H9 (cell line): Measurements from ENCODE around the gene FAM8A1. TPM values are rescaled to one million over a fixed set of nuclear protein-coding genes. Genes with fewer than 3 reads are reported as not detected.

Source experiments
- DNase-seq: peaks from one replicate; pipeline ENCODE4 v3.0.0-alpha.2; 2017
- H2AFZ ChIP-seq: one replicate; pipeline ENCODE4 v1.6.1; 2013; ENCODE audit warnings: mild to moderate bottlenecking, low read length, control low read depth, moderate library complexity
- H2AK5ac ChIP-seq: 2 replicates; pipeline ENCODE4 v1.6.1; 2013; ENCODE audit warnings: low read length, control low read depth, mixed read lengths; ENCODE audit not compliant: insufficient read length
- H2BK120ac ChIP-seq: one replicate; pipeline ENCODE4 v1.6.1; 2013; ENCODE audit warnings: low read depth, mild to moderate bottlenecking, low read length, control low read depth, inconsistent platforms; ENCODE audit not compliant: poor library complexity, severe bottlenecking
- H2BK12ac ChIP-seq: 2 replicates; pipeline ENCODE4 v1.6.1; 2013; ENCODE audit warnings: low read length, control low read depth, mixed read lengths, low read depth; ENCODE audit not compliant: insufficient read length
- H2BK15ac ChIP-seq: 2 replicates; pipeline ENCODE4 v1.6.1; 2013; ENCODE audit warnings: low read depth, low read length, control low read depth
- H2BK20ac ChIP-seq: one replicate; pipeline ENCODE4 v1.6.1; 2013; ENCODE audit warnings: low read depth, mild to moderate bottlenecking, low read length, control low read depth, inconsistent platforms; ENCODE audit not compliant: poor library complexity, severe bottlenecking
- H2BK5ac ChIP-seq: 2 replicates; pipeline ENCODE4 v1.6.1; 2013; ENCODE audit warnings: low read length, control low read depth, mixed read lengths; ENCODE audit not compliant: insufficient read length
- H3K14ac ChIP-seq: 2 replicates; pipeline ENCODE4 v1.6.1; 2013; ENCODE audit warnings: low read length, control low read depth; ENCODE audit not compliant: insufficient read depth
- H3K18ac ChIP-seq: 2 replicates; pipeline ENCODE4 v1.6.1; 2013; ENCODE audit warnings: low read depth, mild to moderate bottlenecking, mixed read lengths, low read length, control low read depth; ENCODE audit not compliant: insufficient read length
- H3K23ac ChIP-seq: 2 replicates; pipeline ENCODE4 v1.6.1; 2013; ENCODE audit warnings: low read length, control low read depth, mixed read lengths, low read depth; ENCODE audit not compliant: insufficient read length
- H3K23me2 ChIP-seq: 2 replicates; pipeline ENCODE4 v1.6.1; 2013; ENCODE audit warnings: low read depth, mild to moderate bottlenecking, mixed read lengths, low read length, control low read depth; ENCODE audit not compliant: insufficient read length, poor library complexity, severe bottlenecking
- H3K27ac ChIP-seq: 2 replicates; pipeline ENCODE4 v1.5.1; 2013; ENCODE audit warnings: low read length, control low read depth, mixed read lengths, low read depth; ENCODE audit not compliant: insufficient read length
- H3K27me3 ChIP-seq: 2 replicates; pipeline ENCODE4 v1.6.1; 2013; ENCODE audit warnings: low read length, control low read depth, inconsistent platforms; ENCODE audit not compliant: insufficient read depth
- H3K4ac ChIP-seq: 2 replicates; pipeline ENCODE4 v1.6.1; 2013; ENCODE audit warnings: low read depth, mild to moderate bottlenecking, control low read depth, inconsistent platforms, low read length, moderate library complexity
- H3K4me1 ChIP-seq: 2 replicates; pipeline ENCODE4 v1.6.1; 2013; ENCODE audit warnings: low read length, control low read depth, inconsistent platforms; ENCODE audit not compliant: insufficient read depth
- H3K4me2 ChIP-seq: 2 replicates; pipeline ENCODE4 v1.6.1; 2013; ENCODE audit warnings: low read length, control low read depth, mixed read lengths; ENCODE audit not compliant: insufficient read length, insufficient read depth
- H3K56ac ChIP-seq: 2 replicates; pipeline ENCODE4 v1.6.1; 2013; ENCODE audit warnings: low read depth, mild to moderate bottlenecking, mixed read lengths, low read length, control low read depth; ENCODE audit not compliant: insufficient read length
- H3K79me1 ChIP-seq: 2 replicates; pipeline ENCODE4 v1.6.1; 2013; ENCODE audit warnings: low read depth, mild to moderate bottlenecking, moderate library complexity, low read length, control low read depth, inconsistent platforms; ENCODE audit not compliant: insufficient read depth, poor library complexity, severe bottlenecking
- H3K79me2 ChIP-seq: 2 replicates; pipeline ENCODE4 v1.6.1; 2013; ENCODE audit warnings: low read length, control low read depth, inconsistent platforms; ENCODE audit not compliant: insufficient read depth
- H3K9ac ChIP-seq: 2 replicates; pipeline ENCODE4 v1.6.1; 2013; ENCODE audit warnings: low read length, control low read depth, mixed read lengths; ENCODE audit not compliant: insufficient read length; ENCODE audit errors: extremely low read depth
- H3K9me3 ChIP-seq: one replicate; pipeline ENCODE4 v1.6.1; 2013; ENCODE audit warnings: low read depth, low read length, inconsistent platforms; ENCODE audit not compliant: control insufficient read depth
- H3T11ph ChIP-seq: one replicate; pipeline ENCODE4 v1.6.1; 2013; ENCODE audit warnings: mild to moderate bottlenecking, low read length, control low read depth, inconsistent platforms
- H4K20me1 ChIP-seq: one replicate; pipeline ENCODE4 v1.6.1; 2013; ENCODE audit not compliant: control insufficient read depth, insufficient read length, insufficient read depth
- H4K5ac ChIP-seq: 2 replicates; pipeline ENCODE4 v1.6.1; 2013; ENCODE audit warnings: low read depth, mild to moderate bottlenecking, mixed read lengths, low read length, control low read depth; ENCODE audit not compliant: insufficient read length
- H4K8ac ChIP-seq: replicated peaks from 2 replicates; pipeline ENCODE4 v1.6.1; 2013; ENCODE audit warnings: low read length, control low read depth, mixed read lengths, low read depth; ENCODE audit not compliant: insufficient read length
- H4K91ac ChIP-seq: 2 replicates; pipeline ENCODE4 v1.6.1; 2013; ENCODE audit warnings: low read depth, mild to moderate bottlenecking, moderate library complexity, mixed read lengths, low read length, control low read depth; ENCODE audit not compliant: insufficient read length
- H3K27ac Mint-ChIP-seq, 3 experiments: 2 replicates in 2 of 3; 3 replicates in 1 of 3; pipeline ENCODE4 v1.8.0; 2020 to 2021; ENCODE audit warnings: mixed read lengths in 3 of 3, mild to moderate bottlenecking in 1 of 3, moderate library complexity in 1 of 3
- H3K27me3 Mint-ChIP-seq: 2 replicates; pipeline ENCODE4 v1.8.0; 2021; ENCODE audit warnings: low read depth, mild to moderate bottlenecking, moderate library complexity, mixed read lengths
- H3K36me3 Mint-ChIP-seq, 3 experiments: 2 replicates in 2 of 3; 3 replicates in 1 of 3; pipeline ENCODE4 v1.8.0; 2020 to 2021; ENCODE audit warnings: low read depth in 3 of 3, mixed read lengths in 3 of 3; ENCODE audit not compliant: insufficient read depth in 1 of 3
- H3K4me1 Mint-ChIP-seq, 2 experiments: 2 replicates each; pipeline ENCODE4 v1.8.0; 2020; ENCODE audit warnings: mixed read lengths in 2 of 2
- H3K4me3 Mint-ChIP-seq, 2 experiments: 2 replicates in 1 of 2; 3 replicates in 1 of 2; pipeline ENCODE4 v1.8.0; 2020 to 2021; ENCODE audit warnings: mild to moderate bottlenecking in 2 of 2, mixed read lengths in 2 of 2, moderate library complexity in 1 of 2
- H3K9me3 Mint-ChIP-seq, 2 experiments: 2 replicates in 1 of 2; 3 replicates in 1 of 2; pipeline ENCODE4 v1.8.0; 2020; ENCODE audit warnings: mild to moderate bottlenecking in 2 of 2, mixed read lengths in 2 of 2, moderate library complexity in 1 of 2
- CTCF ChIP-seq: fragments of 200-600 bp; sonication (generic); conservative IDR thresholded peaks from 3 replicates; pipeline ENCODE4 v1.8.0; 2021; ENCODE audit warnings: antibody characterized with exemption, mild to moderate bottlenecking
- WGBS: extraction: QIAGEN DNeasy Blood & Tissue Kit; methylation state at CpG from one replicate; pipeline ENCODE4 v1.1.7; 2013; ENCODE audit warnings: missing lambda C conversion rate, low lambda C conversion rate, mixed read lengths; ENCODE audit not compliant: insufficient read length; ENCODE audit errors: extremely low coverage; 5-methylcytosine and 5-hydroxymethylcytosine counted together
- total RNA-seq: library from RNA; stranded (reverse); gene quantifications from 2 replicates; pipeline ENCODE4 v1.2.1, GENCODE V29; 2021

The FAM8A1 gene
- total RNA-seq, 1 experiment from 2014 or later, result 11.0 TPM

GRCh38 chr6:17656092-17656491 lies 56.0 kb downstream of the FAM8A1 start:
- H3K9ac ChIP-seq, result no peak overlapping the region
- H3K18ac ChIP-seq, result no peak overlapping the region
- H3K36me3 Mint-ChIP-seq, result peaks cover 27 to 75% (median 74%) of the 10 kb centered on the region in 3 experiments; a peak in 6 of 7 replicates
- H3T11ph ChIP-seq, result no peak overlapping the region
- no peak overlapping the region for H4K91ac ChIP-seq
- no peak overlapping the region for H3K56ac ChIP-seq
- no peaks in the 10 kb centered on the region for H3K4me1 Mint-ChIP-seq
- H2BK15ac ChIP-seq, result no peak overlapping the region
- H4K20me1 ChIP-seq, result no peaks in the 10 kb centered on the region
- no peak overlapping the region for H3K14ac ChIP-seq
- H3K23me2 ChIP-seq, result no peaks in the 10 kb centered on the region
- H2BK120ac ChIP-seq, result no peak overlapping the region
- no peak overlapping the region for H2BK20ac ChIP-seq
- no peak for TF ChIP-seq CTCF
- H3K79me2 ChIP-seq, result peaks cover 2% of the 10 kb centered on the region
- no peaks in the 10 kb centered on the region for H3K4me1 ChIP-seq
- peak overlapping the region in 2 of 3 experiments; percentile 45 to 53; a peak in 3 of 7 replicates for H3K27ac Mint-ChIP-seq
- DNase-seq, result no peak
- WGBS, result no CpG with 5 or more reads among the region's 1 CpG
- H3K4me2 ChIP-seq, result no peak overlapping the region
- no peak overlapping the region for H2AK5ac ChIP-seq
- H3K23ac ChIP-seq, result no peak overlapping the region
- H3K4me3 Mint-ChIP-seq, result no peak overlapping the region
- H4K5ac ChIP-seq, result no peak overlapping the region
- H2BK12ac ChIP-seq, result no peak overlapping the region
- peaks cover 12% of the 10 kb centered on the region for H3K79me1 ChIP-seq
- H3K27me3 ChIP-seq, result no peaks in the 10 kb centered on the region
- H4K8ac ChIP-seq, result no peak overlapping the region
- H2BK5ac ChIP-seq, result no peak overlapping the region
- H3K9me3 ChIP-seq, result no peaks in the 10 kb centered on the region
- no peak overlapping the region for H3K27ac ChIP-seq
- H3K27me3 Mint-ChIP-seq, result no peaks in the 10 kb centered on the region; the same call in 1 of the 2 replicates
- no peak overlapping the region for H2AFZ ChIP-seq
- H3K9me3 Mint-ChIP-seq, result no peaks in the 10 kb centered on the region
- no peak overlapping the region for H3K4ac ChIP-seq
